Measurements from ENCODE around the gene ME3. TPM values are rescaled to one million over a fixed set of nuclear protein-coding genes. Genes with fewer than 3 reads are reported as not detected.

ME3 gene
- total RNA-seq, 1 experiment from 2014 or later = 0.30 TPM

- TF ChIP-seq CEBPB (IDR thresholded peaks at IDR 0.05; ENCODE audit: low read depth) = no peak
Measured at GRCh38 chr11:86578727-86579405, 93.5 kb downstream of the ME3 start (continued).

GRCh38 chr11:86577644-86578636 lies 94.5 kb downstream of the ME3 start:
- Histone ChIP-seq H3K4me3 (replicated peaks in 1 of 2; ENCODE audit: low read depth in 1 of 2, low read length in 2 of 2) (peak overlapping the region in 1 of 2 experiments; percentile 29; a peak in 2 of 4 replicates), H3K4me2 (ENCODE audit: low read length) (peak overlapping the region; percentile 69), H3K9me2 (ENCODE audit: insufficient read depth) (no peaks in the 10 kb centered on the region), H3K27me3 (ENCODE audit: insufficient read depth, low read length) (no peaks in the 10 kb centered on the region; the same call in 1 of the 2 replicates), H3K27ac (ENCODE audit: low read depth, low read length) (peak overlapping the region; percentile 36; the same call in 1 of the 2 replicates), H3K79me2 (ENCODE audit: insufficient read depth, low read length) (no peaks in the 10 kb centered on the region), H3K9ac (ENCODE audit: low read length) (no peak overlapping the region), H3K36me3 (ENCODE audit: control insufficient read depth in 1 of 2, insufficient read depth in 2 of 2, low read length in 2 of 2) (no peaks in the 10 kb centered on the region), H4K20me1 (ENCODE audit: insufficient read depth) (no peaks in the 10 kb centered on the region), H3K4me1 (ENCODE audit: control insufficient read depth in 1 of 2, insufficient read depth in 2 of 2, low read length in 2 of 2) (peaks cover 17 to 34% of the 10 kb centered on the region in 2 experiments), H3K9me3 (ENCODE audit: control insufficient read depth in 1 of 2, insufficient read depth in 1 of 2, low read depth in 1 of 2, low read length in 2 of 2) (no peaks in the 10 kb centered on the region), H2AFZ (ENCODE audit: low read depth, low read length, poor library complexity, severe bottlenecking) (peak overlapping the region; percentile 86)
- ChIA-PET POLR2A (no interaction called here), RAD21 (ENCODE audit: low non-redundant PET in 1 of 2, low total read pairs in 2 of 2, uncharacterized antibody in 2 of 2, unreplicated experiment in 2 of 2) (no interaction called here), CTCF (interaction anchor here (1.9 kb wide), 1 partner anchor 30 kb away, joined by 7 read pairs; no protein-coding TSS in a partner anchor)
- DNase-seq (ENCODE audit: low read depth, low spot score) = peak; percentile 58
- BruUV-seq (replicated peaks) = no TSS peak
- intact Hi-C loops (cut with micrococcal nuclease) = loop anchor here (5.0 to 10.0 kb wide), 2 partner anchors 53 to 101 kb away; no protein-coding TSS in a partner anchor
- peak; percentile 76 for ATAC-seq
- TF ChIP-seq SIN3A (IDR thresholded peaks at IDR 0.05; ENCODE audit: low read depth) = peak; percentile 23; the same call in 1 of the 2 replicates
- peak; percentile 55 for TF ChIP-seq SP1 (IDR thresholded peaks at IDR 0.05; ENCODE audit: low read depth)
- no peak for TF ChIP-seq YY1 (IDR thresholded peaks at IDR 0.05; ENCODE audit: extremely low read depth, insufficient replicate concordance, low read depth, low read length)
- TF ChIP-seq CTCF (IDR thresholded peaks at IDR 0.05 in 2 of 3, conservative IDR thresholded peaks at IDR 0.05 in 1 of 3; ENCODE audit: borderline replicate concordance in 1 of 3, insufficient read depth in 1 of 3, low read depth in 2 of 3, low read length in 2 of 3) = no peak
- no peak for TF ChIP-seq ZNF274 (IDR thresholded peaks at IDR 0.05; ENCODE audit: low read depth, low read length)
- TF ChIP-seq TCF7L2 (IDR thresholded peaks at IDR 0.05; ENCODE audit: borderline replicate concordance, extremely low read depth, insufficient read depth, insufficient read length) = no peak
- TF ChIP-seq ELF1 (IDR thresholded peaks at IDR 0.05; ENCODE audit: borderline replicate concordance, low read depth) = no peak
- no peak for TF ChIP-seq ZFX (IDR thresholded peaks at IDR 0.05)
- TF ChIP-seq EGR1 (IDR thresholded peaks at IDR 0.05; ENCODE audit: low read depth) = no peak
- no peak for TF ChIP-seq ZBTB33 (IDR thresholded peaks at IDR 0.05; ENCODE audit: extremely low read depth, insufficient replicate concordance, low read length)
- no peak for TF ChIP-seq POLR2AphosphoS5 (IDR thresholded peaks at IDR 0.05; ENCODE audit: low read depth, low read length)
- peak; percentile 64 for TF ChIP-seq FOSL1 (IDR thresholded peaks at IDR 0.05; ENCODE audit: low read depth)
- no peak for TF ChIP-seq ATF3 (IDR thresholded peaks at IDR 0.05)
- 0 out of 2 replicates have a peak, but pooled peaks have one; percentile 32 for TF ChIP-seq CEBPB (IDR thresholded peaks at IDR 0.05; ENCODE audit: low read depth)
- TF ChIP-seq SRF (IDR thresholded peaks at IDR 0.05; ENCODE audit: low read depth) = peak; percentile 41; the same call in 1 of the 2 replicates
- TF ChIP-seq EZH2 (IDR thresholded peaks at IDR 0.05) = no peak
- TF ChIP-seq POLR2A (IDR thresholded peaks at IDR 0.05; ENCODE audit: borderline replicate concordance, extremely low read depth, insufficient read depth, insufficient read length) = no peak
- TF ChIP-seq CBX3 (IDR thresholded peaks at IDR 0.05; ENCODE audit: low read depth) = no peak; the same call in 1 of the 2 replicates
- TF ChIP-seq MAX (IDR thresholded peaks at IDR 0.05) = peak; percentile 41

Measured in HCT116 (cell line).